GM19240 (cell line): ENCODE data around the gene ESF1.

Source experiments
- DNase-seq: peaks from one replicate; pipeline ENCODE4 v3.0.0; 2011; ENCODE audit warnings: low spot score; ENCODE audit not compliant: insufficient read length

The ESF1 gene

GRCh38 chr20:13681248-13682125 lies 103.2 kb downstream of the ESF1 start:
- DNase-seq, result no peak

- DNase-seq, result no peak
Measured at GRCh38 chr20:13678944-13679343, 105.8 kb downstream of the ESF1 start.

GRCh38 chr20:13677241-13677640 lies 107.5 kb downstream of the ESF1 start:
- DNase-seq, result no peak

GRCh38 chr20:13676682-13677081 lies 108.0 kb downstream of the ESF1 start:
- DNase-seq, result no peak

GRCh38 chr20:13672690-13673089 lies 112.0 kb downstream of the ESF1 start:
- no peak for DNase-seq

DNA sequence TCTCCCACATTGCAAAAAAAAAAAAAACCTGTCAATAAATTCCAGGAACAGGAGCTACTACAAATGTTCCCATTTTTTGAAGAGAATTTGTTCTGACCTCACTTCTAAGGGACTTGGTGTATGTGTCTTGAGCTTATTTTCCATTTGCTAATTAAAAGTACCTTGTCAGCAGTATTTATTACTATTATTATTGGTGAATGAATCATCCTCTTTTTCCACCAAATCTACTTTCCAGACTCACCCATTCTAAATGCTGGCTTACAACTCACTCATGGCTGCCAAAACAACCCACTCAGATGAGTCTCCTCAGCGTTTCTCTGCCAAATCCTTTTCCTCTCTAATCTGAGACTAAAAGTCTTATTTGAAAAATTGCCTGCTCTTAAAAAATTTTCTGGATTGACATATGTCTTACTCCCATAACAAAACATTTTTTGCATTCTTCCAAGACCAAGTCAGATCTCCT lies 112.8 kb downstream of the ESF1 start:
- no peak for DNase-seq

- no peak for DNase-seq
Measured at GRCh38 chr20:13671512-13671911, 113.2 kb downstream of the ESF1 start.

DNA sequence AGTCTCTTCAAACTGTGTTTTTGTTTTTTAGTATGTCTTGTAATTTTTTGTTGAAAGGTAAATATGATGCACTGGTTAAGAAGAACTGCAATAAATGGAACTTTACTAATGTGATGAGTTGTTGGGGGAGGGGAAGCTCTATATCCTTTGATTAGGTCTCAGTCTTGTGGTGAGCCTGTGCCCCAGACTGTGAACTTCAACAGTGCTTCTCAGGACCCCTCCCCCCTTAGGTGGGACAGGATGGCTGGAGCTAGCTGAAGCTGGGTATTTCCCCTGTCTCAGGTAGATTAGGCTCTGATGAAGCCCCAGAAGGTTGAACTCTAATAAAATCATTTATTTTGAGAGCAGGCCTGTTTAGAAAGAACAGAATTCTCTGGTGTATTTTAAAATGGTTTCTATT lies 114.6 kb downstream of the ESF1 start:
- no peak for DNase-seq

- DNase-seq, result no peak
Measured at GRCh38 chr20:13665709-13666395, 118.9 kb downstream of the ESF1 start.
